Measurements from ENCODE around the gene CNTFR.
"Not testable (repeated sequence)": the region's sequence is repeated elsewhere in the genome, so short reads cannot be mapped to it uniquely, and the experiment has no call there.

CNTFR gene

DNA sequence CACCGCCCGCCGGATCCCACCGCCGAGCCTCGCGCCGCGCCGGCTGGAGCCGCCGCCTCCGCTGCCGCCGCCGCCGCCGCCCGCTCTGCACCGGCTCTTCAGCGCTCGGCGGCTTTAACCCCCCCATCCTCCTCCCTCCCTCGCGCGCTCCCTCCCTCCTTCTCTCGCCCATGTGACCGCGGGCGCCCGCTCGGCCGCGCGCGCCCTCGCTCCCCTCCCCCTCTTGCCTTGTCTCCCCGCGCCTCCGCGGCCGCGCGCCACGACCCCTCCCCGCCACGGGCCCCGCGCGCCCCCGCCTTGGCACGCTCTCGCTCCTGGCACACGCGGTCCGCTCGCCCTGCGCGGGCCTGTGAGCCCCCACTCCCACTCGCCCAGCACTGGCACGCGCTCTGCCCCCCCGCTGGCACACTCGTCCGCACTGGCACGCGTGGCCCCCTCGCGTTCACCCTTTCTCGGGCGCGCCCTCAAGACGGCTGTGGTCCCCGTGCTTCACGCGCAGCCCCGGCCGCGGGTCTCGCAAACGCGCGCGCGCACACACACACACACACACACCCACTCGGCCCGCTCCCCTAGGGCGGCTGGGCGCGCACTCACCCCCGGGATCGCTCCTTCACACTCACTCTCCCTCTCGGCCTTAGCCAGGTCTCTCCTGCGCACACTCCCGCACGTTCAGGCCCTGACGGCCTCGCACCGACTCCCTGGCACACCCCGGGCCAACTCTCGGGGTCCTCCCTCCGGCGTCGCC, at the start of gene CNTFR:
Gene CNTFR (minus strand): TSS at position 89 of the 745 bp plus-strand sequence. CDS start 20,743 bp downstream, outside the sequence.
- DNase-seq (ENCODE audit: low spot score): no peak

GRCh38 chr9:34639322-34639721, 49.8 kb upstream of the CNTFR start:
- DNase-seq (ENCODE audit: low spot score): not testable (repeated sequence)

DNA sequence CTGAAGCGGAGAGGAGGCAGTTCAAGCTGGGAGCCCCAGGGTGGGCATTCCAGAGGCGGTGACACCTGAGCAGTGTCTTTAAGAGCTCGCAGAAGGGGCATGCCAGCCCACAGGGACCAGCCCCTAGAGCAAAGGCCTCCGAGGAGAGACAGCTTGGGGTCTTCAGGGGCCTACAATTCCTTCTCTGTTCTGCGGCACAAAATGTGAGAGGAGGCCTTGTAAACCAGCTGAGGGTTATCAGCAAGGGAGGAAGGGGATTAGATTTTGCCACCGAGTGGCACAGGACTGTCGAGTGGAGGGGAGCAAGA, 48.6 kb upstream of the CNTFR start:
- DNase-seq (ENCODE audit: low spot score): no peak

DNA sequence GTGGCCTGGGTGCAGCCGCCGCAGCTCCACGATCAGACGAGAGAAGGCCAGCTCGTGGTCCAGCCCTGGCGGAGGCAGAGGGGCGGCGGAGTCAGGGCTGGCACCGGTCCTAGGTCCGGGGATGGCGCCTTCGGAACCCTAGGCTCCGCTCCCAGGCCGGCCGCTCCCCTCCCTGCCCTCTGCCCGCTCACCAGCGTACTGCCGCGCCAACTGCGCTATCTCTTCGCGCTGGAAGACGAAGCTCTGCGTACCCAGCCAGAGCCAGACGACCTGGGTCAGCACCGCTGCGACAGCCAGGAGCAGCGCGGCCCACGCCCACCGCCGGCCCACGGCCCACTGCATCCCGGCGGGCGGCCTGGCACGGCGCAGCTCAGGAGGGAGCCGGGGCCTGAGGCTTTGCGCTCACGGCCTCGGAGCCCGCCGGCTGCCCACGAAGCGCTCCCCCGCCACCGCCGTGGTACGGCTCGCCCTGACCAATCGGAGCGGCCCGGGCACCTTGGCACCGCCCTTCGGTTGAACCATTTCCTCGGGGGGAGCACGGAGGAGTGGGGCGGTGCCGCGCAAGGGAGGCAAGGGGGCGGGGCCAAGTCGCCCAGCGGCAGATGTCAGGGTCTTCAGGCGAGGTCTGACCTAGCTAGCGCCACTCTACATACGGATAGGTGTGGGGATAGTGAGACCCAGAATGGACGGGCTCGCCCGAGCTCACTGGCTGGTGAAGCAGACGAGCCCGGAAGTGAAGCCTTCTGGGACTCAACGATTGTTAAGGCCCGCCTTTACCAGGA, 48.0 kb upstream of the CNTFR start, which contains the start of gene SIGMAR1:
Gene SIGMAR1 (minus strand): TSS at position 432 of the 782 bp plus-strand sequence. CDS start 90 bp downstream, at position 342.
- DNase-seq (ENCODE audit: low spot score): peak; percentile 85

DNA sequence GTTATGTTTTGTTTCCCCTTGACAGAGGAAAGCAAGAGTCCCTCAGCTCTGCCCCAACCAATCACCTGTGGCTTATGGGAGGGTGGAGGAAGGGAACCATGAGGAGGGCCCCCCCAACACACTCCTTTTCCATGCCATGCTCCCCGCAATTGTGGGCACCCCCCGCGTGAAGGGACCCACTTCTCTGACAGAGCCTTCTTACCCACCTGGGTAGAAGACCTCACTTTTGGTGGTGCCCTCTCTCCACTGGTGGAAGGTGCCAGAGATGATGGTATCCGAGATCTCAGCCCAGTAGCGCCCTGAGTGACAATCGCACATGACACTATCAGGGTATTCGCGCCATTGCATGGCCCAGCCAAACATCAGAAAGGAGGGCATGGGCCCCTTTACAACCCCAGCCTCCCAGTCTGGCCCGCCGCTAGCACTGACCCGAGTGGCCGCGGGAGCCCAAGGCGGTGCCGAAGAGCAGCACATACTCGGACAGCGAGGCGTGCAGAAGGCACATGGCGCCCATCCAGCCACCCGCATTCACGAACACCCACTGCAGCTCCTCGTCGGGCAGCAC, 47.3 kb upstream of the CNTFR start:
- no peak for DNase-seq (ENCODE audit: low spot score)

- no peak for DNase-seq (ENCODE audit: low spot score)
Measured at GRCh38 chr9:34635556-34635955, 46.0 kb upstream of the CNTFR start.

DNA sequence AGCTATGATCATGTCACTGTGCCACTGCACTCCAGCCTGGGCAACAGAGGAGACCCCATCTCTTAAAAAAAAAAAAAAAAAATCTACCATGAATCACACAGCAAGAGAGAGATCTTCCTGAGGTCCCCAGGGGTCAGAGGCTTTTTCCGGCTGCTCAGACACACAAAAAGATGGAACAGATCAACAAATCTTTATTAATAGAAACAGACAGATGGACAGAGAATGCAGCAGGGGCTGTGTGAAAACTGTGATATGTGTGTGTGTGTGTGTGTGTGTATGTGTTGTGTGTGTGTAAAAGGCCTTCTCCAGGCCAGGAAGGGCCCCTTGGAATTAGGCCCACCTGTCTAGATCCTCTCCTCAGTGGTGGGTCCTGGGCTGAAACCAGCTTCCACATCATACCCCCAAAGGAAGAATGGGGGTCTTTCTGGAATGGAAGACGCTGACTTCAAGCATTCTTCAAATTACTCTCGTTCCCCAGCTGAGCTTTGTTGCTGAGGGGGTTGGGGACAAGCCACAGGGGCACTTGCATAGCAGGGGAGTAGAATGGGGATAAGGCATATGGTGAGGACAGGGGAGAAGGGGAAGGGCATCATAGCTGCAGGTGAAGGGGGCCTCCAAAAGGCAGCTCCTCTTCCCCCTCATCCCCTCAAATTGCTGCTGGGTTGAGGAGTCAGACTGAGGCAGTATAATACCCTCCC, 45.2 kb upstream of the CNTFR start:
- DNase-seq (ENCODE audit: low spot score): no peak

- DNase-seq (ENCODE audit: low spot score): peak; percentile 76
Measured at GRCh38 chr9:34633851-34634550, 44.5 kb upstream of the CNTFR start.

- DNase-seq (ENCODE audit: low spot score): no peak
Measured at GRCh38 chr9:34633166-34633565, 43.6 kb upstream of the CNTFR start.

DNA sequence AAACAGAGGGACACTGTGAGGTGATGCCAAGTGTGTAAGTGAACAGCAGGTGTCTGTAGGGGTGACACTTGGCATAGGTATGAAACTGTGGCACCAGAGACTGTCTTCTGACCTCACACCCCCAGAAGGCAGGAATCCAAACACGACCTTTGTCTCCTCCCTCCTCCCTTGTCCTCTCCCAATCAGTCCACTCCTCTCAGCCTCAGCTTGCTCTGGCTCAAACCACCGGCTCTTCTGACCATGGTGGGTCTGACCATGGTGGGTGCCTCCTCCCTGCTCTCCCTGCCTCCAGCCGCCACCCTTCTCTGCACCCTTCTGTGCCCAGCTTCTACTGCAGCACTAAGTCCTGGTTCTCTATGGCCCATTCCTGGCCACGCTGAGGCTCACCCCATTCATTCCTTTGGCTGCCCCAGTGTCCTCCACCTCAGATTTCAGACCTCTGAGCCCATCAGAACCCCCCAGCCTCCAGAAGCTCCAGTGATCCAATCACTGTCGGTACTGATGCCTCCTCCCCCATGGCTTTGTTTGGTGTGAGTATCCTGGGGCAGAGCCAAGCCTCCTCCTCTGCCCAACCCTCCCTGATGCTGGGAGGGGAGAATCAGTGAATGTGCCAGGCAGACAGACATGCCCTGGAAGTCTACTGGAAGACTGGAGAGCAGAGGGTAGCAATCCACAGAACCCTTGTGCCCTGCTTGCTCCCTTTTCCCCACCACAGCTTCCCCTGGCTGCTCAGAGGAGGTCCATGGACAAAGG, 41.1 kb upstream of the CNTFR start:
- DNase-seq (ENCODE audit: low spot score): no peak

DNA sequence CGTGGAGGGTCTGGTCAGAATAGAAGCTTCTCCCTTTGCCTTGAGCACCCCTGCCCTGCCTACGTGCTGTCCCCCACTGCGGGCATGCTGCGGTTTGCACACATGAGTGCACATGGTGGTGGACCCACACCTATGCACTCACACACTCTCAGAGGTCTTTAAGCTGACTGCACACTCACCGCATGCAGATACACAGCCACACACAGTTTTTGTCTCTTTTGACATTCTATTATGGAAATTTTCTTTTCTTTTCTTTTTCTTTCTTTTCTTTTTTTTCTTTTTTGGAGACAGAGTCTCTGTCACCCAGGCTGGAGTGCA, 39.9 kb upstream of the CNTFR start:
- no peak for DNase-seq (ENCODE audit: low spot score)

- no peak for DNase-seq (ENCODE audit: low spot score)
Measured at GRCh38 chr9:34628656-34629490, 39.3 kb upstream of the CNTFR start, which contains the start of gene ARID3C. Gene ARID3C (minus strand): TSS chr9:34629066. CDS start chr9:34628014, 1,052 bp downstream.

- DNase-seq (ENCODE audit: low spot score): no peak
Measured at GRCh38 chr9:34627716-34628655, 38.5 kb upstream of the CNTFR start.

DNA sequence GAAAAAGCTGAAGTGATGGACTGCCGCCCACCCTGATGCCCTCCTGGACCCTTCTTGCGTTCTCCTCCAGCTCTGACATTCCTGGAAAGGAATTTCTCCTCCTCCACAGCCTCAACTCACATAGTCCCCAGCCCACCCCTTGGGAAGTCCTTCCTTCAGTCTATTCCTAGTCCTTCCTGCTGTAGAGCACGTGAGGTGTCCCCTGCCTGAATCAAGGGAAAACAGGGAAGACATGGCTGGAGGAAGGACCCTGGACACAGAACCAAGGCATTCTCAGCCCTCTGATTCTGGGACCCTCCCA, 35.6 kb upstream of the CNTFR start:
- no peak for DNase-seq (ENCODE audit: low spot score)

- no peak for DNase-seq (ENCODE audit: low spot score)
Measured at GRCh38 chr9:34624475-34625185, 35.1 kb upstream of the CNTFR start.

- no peak for DNase-seq (ENCODE audit: low spot score)
Measured at GRCh38 chr9:34623374-34624235, 34.1 kb upstream of the CNTFR start.
